NCI-H1694 (cell line): ENCODE measurements around the gene CELSR1.

Source experiments
- DNase-seq: peaks from one replicate; lab custom pipeline; 2025; lab: John Stamatoyannopoulos, UW

CELSR1 gene

DNA sequence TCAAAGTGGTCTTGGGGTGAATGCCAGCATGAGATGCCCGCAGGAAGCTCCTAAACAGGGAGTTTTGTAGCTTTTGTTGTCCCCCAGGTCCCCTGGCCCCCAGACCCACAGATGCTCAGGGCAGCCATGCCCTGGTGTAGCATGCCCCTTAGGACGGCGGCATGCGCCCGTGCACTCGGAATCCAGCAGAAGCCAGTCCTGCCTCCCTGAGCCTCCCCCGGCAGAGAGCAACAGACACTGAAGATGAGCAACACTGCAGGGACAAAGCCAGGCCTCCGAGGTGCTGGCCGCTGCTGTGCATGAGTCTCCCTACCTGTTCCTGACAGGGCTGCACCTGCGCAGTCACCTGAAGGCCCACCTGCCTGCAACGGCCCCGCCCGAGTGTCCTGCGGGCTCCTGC, 142.8 kb downstream of the CELSR1 start:
- DNase-seq: no peak

DNA sequence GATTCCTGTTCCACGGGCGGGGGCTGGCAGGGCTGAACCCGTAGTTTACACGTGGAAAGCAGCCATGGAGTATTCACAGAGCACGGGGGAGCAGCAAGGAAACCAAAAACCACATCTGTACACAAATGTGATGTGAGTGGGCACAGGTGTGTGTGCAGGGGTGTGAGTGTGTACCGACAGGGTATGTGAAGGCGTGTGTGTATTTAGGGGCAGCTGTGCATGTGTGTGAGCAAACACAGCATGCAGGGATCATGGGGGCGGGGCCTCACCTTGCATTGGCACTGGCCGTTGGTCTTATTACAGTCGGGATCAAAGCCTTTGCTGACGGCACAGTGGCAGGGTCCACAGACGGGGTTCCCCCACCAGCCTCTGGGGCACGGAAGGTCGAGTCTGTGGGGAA, 143.5 kb downstream of the CELSR1 start:
- no peak for DNase-seq

DNA sequence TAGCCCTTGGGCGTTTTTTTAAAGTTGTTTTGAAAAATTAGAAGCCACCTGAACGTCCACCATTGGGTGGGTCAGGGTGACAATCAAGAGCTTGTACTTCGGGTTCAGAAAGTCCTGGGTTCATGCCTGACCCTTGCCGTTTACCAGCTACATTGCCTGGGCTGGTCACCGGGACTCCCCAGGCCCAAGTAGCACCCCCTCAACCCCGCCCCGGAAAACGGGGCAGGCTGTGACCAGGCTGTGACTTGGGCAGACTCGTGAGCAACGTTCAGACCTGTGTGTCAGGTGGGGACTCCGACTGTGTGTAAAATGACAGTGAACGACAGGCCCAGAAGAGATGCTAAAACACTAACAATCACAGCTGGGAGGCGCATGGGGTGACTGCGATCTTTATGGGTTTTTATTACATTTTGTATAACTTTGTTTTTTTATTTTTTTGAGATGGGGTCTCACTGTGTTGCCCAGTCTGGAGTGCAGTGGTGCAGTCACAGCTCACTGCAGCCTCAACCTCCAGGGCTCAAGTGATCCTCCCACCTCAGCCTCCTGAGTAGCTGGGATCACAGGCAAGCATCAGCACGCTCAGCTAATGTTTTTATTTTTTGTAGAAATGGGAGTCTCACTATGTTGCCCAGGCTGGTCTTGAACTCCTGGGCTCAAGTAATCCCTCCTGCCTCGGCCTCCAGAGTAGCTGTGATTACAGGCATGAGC, 145.1 kb downstream of the CELSR1 start:
- DNase-seq: no peak

DNA sequence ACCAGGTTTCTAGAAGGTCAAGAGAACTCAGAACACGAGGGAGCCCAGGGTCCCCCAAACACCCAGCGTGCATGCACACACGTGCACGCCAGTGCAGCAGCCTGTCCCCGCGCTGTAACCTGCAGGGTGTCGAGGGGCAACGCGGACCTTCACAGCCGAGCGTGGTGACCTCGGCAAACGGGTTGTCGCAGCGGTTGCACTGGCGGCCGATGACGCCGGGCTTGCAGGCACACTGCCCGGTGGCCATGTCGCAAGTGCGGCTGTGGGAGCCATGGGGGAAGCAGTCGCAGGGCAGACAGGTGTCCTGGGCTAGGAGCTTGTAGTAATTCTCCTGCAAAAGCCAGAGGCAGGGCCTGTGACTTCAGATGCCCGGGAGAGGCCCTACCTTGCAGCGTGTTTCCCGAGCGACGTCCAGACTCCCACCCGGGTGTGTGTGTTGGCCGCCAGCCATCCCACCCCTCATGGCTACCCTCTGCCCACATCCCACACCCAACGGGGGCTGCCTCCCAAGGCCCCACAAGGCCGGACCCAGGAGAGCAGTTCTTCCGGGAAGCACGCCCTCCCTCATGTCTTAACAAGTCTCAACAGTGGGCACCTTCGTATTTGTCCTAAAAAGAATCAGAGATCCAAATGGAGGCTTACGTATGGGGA, 145.8 kb downstream of the CELSR1 start:
- no peak for DNase-seq

DNA sequence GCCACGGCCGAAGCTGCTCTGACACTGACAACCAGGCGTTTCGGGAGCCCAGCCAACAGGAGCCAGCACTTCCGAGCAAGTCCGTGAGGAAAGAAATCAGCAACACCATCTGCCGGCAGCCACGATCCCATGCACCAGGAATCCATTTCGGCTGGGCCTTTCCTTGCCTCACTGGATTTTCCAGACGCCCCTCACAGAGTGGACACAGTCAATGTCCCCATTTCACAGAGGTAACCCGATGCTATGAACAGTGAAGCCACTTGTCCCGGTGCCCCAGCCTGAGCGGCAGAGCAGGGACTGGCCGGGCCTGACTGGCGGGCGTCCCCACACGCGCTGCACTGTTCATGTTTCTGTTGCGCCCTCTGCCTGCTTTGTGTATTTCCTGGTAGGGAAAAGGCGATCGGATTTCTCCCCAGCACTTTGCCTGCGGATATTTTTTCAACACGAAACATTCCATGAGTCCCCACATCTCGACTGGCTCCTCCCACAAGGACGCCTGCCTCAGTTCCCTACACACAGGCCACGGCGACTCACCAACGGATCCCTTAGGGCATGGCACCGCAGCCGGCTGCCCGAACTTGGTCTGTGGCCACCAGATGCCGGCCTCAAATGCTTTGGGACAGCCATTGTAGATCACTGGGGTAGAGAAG, 146.6 kb downstream of the CELSR1 start:
- DNase-seq: peak; percentile 72

DNA sequence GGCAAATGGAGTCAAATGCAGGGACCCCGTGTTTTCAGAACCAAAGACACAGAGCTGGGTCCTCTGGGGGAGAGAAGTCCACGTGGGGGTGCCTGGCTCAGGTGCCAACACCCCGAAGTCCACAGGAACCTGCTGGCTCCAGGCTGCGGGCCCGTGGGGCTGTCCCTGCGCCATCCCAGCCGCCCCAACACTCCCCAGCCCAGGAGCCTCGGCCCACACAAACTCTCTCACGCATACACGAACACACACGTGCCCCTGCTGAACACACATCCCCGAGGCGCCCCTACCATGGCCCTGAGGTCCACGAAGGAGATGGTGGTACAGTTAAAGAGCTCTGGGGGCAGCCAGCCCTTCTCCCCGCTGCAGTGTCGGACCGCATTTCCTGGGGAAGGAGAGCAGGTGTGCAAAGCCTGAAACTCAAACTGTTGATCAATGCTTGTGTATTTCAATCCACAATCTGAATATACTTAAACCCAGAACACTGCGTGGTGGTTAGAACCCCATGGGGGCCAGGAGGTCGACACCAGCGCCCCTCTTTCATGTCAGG, 147.2 kb downstream of the CELSR1 start:
- DNase-seq: no peak

DNA sequence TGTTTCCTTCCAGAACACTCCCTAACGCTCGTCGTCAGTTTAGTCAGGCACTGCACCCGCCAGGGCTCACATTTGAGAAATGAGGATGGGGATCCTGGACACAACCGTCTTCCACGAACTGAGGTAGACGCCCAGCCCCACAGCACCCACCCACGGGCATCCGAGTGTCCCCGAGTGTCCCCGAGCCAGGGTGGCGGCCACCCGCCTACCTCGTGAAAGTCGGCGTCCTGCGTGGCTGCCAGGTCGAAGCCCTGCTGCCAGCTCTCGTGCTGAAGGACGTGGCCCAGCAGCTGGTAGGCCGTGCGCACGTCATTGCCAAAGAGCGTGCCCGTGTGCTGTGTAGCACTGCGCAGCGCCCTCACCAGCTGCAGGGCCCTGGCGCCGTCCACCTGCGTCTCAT, 148.3 kb downstream of the CELSR1 start:
- no peak for DNase-seq

DNA sequence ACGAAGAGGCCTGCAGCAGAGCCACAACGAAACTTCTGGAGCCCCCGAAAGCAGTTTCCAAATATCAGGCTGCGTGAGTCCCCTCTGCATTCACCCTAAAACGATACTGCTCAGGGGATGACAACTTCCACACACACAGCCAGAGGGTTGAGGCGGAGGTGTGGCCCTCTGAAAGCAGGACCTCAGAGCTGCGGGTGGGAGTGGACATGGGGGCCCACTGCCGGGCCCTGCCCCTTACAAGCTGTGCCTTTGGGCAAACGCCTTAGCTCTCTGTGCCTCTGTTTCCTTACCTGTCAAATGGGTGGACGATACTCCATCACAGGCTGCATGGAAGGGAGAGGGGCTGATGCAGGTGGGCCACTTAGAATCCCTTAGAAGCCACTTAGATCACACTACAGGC, 148.8 kb downstream of the CELSR1 start:
- DNase-seq: no peak

DNA sequence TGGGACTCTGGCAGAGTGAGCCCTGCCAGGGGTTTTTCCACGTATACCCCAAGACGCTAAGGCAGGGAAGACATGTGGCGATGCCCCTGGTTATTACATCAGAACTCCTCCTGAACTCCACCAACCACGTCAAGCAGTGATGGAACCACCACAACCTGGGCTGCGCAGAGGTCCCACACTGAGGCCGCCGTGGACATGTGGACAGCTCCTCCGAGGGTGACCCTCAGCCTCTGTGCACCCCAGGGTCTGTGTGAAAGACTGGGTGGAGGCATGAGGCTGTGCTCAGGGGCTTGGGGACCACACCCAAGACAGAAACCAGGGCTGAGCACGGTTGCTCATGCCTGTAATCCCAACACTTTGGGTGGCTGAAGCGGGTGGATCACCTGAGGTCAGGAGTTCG, 149.7 kb downstream of the CELSR1 start:
- no peak for DNase-seq

DNA sequence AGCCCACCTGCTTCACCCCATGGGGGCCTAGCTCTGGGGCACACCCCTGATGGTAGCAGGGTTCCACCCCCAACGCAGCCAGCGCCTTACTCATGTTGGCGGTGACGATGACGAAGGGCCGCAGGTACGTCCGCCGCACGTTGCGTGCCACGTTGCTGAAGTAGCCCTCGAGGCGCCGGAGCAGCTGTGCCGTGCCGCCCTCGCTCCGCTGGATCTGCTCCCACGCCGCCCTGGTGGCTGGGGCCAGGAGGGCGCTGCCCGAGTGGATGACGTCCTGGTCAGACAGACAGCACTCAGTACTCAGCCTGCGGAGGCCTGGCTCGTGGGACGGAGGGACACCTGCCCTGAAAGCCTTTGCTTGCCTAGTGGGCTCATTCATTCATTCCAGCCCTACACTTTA, 151.1 kb downstream of the CELSR1 start:
- DNase-seq: no peak

DNA sequence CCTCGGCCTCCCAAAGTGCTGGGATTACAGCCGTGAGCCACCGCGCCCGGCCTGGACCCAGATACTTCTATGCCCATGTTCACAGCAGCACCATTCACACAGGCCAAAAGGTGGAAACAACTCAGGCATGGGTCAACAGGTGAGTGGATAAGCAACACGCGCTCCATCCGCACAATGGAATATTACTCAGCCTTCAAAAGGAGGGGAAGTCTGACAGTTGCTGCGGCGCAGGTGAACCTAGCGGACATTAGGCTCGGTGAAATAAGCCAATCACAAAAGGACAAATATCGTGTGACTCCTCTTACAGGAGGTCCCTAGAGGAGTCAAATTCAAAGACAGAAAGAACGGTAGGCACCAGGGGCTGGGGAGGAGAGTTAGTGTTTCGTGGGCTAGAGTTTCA, 154.9 kb downstream of the CELSR1 start:
- DNase-seq: no peak

DNA sequence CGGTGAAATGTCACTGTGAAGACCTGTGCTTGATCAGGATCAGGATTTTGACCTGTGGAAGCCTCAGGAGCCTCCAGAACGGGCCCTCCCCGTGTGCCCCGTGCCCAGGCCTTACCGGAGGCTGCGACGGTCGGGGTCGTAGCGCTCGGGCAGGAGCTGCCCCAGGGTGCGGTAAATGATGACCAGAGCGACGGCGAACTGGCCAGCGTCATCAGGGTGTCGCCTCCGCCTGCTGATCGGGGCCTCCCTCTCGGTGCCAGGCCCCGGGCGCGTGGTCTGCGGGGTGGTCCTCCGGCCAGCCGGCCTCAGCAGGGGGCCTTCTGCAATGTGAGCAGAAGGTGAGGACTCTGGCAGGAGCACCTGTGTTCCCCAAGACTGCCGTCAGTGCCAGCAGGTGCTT, 155.7 kb downstream of the CELSR1 start:
- DNase-seq: no peak

DNA sequence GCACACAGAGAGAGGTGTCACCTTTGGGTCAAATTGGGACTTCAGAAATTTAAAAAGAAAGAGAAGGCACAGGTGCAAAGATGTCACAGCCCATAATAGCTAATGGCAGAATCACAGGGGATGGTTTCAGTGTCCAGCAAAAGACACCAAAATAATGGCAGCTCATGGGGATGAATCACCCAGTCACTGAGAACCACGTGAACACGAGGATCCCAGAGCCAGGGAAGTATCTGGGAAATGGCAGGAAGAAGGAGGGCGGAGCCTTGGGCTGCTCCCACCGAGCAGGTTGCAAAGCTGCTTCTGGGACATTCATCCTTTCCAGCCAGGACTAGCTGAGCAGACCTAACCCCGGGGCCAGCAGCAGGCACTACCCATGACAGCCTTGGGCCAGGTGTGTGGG, 156.3 kb downstream of the CELSR1 start:
- DNase-seq: no peak

DNA sequence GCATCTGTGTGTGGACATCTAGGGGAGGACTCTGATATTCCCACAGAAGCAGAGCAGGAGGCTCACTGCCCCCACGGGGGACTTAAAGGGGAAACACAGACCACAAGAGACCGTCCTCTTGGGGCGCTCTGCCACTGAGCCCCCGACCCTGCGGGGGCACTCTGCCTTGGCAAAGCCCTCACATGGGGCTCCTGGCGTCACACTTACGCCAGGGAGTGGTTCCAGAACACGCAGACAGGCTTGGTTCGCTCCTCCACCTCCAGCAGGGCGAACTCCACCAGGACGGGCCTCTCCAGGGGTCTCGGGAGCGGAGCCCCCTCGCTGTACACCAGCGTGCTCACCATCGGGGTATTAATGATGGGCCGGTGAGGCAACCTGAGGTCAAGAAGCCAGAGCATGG, 156.8 kb downstream of the CELSR1 start:
- no peak for DNase-seq

DNA sequence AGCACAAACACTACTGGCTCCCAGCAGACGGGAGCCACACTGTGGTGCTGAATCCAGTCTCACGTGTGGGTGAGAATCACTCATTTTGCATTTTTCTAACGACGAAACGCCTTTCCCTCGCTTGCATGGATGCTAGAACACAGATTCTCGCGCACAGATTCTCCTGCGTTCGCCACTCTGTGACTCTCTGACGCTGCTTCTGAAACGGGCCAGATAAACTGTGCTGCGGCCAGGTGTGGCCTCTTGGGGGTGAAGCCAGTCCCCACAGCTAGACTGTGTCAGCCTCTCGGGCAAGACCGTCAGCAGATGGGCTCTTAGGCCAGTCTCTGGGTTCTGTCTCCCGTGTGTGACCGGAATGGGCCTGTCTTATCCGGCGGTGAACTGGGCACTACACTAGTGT, 157.4 kb downstream of the CELSR1 start:
- no peak for DNase-seq

DNA sequence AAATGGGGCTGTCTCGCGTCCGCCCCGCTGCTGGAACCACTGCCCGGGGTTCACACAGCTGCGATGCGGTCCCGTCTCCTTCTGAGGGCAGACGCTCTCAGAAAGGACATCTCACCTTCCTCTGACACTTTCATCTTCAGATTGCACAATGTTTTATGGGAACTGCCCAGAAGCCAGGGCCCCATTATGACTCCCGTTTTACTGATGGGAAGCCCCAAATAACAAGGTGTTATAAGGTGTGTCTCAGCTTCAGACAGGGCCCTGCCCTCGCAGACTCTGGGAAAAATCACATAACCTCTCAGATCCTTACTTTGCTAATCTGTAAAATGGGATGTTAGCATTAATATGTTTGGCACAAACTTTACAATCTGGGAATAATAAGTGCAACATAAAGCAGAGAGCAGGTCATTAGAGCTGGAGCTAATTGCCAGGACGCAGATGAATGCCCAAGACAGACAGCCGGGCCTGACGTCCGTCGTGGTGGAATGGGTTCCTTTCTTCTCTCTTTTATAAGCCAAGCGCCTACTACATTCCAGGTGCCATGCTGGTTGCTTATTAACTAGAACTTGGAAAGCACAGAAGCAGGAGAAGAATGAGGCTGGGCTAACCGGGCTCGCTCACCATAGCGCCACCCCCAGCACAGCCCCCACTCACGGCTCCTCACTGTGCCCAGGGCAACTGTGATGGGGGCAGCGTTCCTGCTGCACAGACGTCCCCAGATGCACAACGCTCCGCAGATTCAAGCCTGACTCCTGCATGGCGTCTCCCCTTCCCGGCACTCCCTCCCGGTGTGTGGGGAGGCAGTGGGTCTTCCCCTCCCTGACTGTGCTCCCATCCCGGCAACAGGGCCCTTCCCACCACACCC, 158.1 kb downstream of the CELSR1 start:
- no peak for DNase-seq

DNA sequence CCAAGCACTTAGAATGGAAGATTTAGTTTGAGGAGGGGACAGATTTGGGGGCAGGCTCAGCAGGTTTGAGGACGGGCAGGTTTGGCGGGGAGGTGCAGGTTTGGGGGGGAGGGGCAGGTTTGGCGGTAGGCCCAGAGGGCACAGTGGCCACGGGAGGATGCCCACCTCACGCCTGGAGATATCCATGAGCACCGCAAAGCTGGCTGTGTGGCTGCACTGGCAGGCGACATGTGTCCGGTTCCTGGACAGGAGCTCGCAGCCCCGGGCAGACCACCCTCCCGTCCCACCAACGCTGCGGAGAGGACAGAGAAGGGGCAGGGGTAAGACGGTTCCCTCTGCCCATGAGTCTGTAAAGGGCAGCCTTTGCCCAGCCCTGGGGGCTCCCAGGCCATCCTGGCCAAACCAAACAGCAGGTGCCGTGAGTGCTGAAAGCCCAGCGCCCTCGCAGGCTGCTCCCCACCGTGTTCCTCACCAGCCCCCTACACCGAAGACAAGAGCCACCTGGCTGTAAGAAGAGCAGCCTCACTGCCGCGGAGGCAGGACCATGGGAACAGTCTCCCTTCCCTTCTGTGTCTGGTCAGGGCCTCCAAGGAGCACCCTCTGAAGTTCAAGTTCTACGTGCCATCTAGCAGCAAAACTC, 158.9 kb downstream of the CELSR1 start:
- DNase-seq: no peak

DNA sequence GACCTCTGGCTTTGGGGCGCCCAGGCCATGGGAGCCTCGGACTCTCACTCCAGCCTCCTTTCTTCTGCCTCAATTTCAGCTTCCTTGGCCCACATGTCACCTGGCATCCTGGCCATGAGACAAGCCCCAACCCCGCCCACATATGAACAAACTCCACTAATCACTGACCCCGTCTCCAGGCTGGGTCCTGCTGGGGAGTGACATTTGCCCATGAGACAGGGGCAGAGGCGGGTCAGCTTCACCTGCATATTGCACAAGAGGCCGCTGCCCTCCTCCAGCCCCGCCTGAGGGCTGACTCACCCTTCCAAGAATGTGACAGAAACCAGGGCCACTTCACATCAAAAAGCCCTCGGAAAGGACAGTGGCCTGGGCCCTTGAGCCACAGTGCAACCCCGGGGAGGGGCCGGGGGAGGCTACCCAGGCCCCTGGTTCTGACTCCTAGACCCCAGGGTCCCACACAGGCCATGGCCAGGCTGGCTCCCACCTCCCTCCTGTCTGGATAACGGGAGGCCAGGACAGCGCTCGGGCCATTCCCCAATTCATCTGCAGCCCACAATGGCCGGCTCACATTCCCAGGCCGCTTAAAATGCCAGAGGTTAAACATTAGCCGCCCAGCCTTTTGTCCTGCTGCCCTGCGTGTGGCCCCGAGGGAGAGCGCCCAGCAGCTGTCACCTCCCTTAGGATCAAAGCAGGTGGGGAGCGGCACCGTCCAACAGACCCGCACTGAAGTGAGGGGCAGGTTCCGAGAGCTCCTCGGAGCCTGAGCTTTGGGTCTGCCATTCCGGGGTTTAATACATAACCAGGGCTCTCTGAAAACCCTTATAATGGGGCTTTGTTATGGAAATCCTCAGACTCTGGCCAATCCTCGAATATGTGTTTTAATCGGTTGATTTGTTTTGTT, 159.6 kb downstream of the CELSR1 start:
- no peak for DNase-seq

DNA sequence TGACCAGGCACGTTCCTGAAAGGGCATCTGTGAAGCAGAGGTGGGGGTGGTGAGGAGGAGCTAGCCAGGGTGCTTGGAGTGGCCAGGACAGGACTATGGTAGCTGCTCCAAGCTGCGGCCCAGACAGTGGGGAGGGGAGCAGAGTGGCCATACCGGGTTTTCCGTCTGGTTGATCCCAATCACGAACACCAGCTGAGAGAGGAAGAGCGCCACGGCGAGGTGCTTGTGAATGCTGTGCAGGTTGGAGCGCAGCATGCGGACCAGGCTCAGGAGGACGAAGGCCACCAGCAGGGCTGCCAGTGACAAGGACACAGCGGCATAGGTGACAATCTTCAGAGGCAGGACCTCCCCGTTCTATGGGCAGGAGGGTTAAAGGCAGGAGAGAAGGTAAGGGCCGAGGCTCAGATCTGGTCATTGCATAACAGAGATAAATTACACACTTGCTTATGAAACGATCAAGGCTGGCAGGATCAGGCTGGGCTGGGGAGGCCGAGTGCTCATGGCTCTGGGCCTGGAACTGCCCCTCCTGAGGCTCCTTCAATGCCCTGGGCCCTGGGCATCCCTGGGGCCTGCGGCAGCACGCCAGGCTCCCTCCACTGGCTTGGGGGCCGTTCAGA, 160.4 kb downstream of the CELSR1 start:
- no peak for DNase-seq

DNA sequence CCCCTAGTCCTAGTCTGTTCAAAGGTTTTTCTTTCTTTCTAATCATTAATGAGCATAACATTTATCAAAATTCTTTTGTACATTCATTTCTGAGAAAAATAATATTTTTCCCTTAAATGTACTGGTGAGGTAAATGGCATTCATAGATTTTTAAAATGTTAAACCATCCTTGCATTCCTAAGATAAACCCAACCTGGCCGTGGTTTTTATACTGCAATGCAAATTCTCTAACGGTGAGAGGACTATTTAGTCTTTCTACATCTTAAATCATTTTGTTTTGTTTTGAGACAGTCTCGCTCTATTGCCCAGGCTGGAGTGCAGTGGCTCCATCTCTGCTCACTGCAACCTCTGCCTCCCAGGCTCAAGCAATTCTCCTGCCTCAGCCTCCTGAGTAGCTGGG, 161.3 kb downstream of the CELSR1 start:
- DNase-seq: no peak
